ENCODE results near the gene KRTAP10-1. TPM values are rescaled to one million over a fixed set of nuclear protein-coding genes. Genes with fewer than 3 reads are reported as not detected.
A peak's percentile ranks its signal among the peaks of the same experiment; 100 is the strongest.

KRTAP10-1 gene, protein sequence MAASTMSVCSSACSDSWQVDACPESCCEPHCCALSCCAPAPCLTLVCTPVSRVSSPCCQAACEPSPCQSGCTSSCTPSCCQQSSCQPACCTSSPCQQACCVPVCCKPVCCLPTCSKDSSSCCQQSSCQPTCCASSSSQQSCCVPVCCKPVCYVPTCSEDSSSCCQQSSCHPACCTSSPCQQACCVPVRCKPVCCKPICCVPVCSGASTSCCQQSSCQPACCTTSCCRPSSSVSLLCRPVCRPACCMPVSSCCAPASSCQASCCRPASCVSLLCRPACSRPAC
- total RNA-seq (2021; fragmentation: NEBNext Ultra II Directional; extraction: Animal tissue kit (Norgen Biotek cat#: 25700)) (not detected in 2 replicates), polyA plus RNA-seq (2011; rRNA removed) (0.08 TPM in 1 of 2 replicates, not detected in the other), polyA minus RNA-seq (2011; rRNA and poly(A)+ RNA removed) (not detected in 2 replicates)
- not detected for polyA plus RNA-seq (2011; cell fraction: cytosol; rRNA removed)
- 0.09 TPM for polyA plus RNA-seq (2011; cell fraction: nucleus; rRNA removed)
- polyA plus RNA-seq (2012, experiment 1 of 2) = not detected in 4 replicates
- polyA plus RNA-seq (2012, experiment 2 of 2) = not detected
- not detected for polyA plus RNA-seq (2013, experiment 1 of 2)
- polyA plus RNA-seq (2013, experiment 2 of 2) = not detected
- polyA minus RNA-seq (2011; cell fraction: cytosol; rRNA and poly(A)+ RNA removed) = not detected
- polyA minus RNA-seq (2011; cell fraction: nucleus; rRNA and poly(A)+ RNA removed) = 0.90 TPM
- long read RNA-seq, experiment 1 = 0 reads
- long read RNA-seq, experiment 2 = 0 reads

DNA sequence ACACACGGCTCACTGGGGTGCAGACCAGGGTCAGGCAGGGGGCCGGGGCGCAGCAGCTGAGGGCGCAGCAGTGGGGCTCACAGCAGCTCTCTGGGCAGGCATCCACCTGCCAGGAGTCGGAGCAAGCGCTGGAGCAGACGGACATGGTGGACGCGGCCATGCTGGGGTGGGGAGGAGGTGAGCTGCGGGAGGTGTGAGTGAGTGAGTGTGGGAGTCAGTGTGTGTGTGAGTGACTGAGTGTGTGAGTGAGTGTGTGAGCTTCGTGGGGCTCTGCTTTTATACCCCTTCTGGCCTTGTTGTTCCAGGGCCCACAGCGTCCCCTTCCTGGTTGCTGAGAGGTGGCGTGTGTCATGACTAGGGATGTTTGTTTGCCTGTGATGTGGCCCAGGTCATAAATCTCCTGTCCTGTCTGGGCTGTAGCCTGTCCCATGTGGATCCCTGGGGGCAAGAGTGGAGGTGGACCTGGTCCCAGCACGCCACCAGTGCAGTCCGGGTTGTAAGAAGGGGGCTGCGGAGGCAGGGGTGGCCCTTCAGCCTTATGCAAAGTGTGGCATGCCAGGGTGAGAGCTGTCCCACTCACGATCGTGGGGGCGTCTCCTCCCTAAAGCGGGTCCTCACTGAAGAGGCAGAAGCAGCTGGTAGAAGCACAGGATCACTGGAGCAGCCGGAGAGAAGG, at the start of gene KRTAP10-1:
KRTAP10-1 (minus strand) TSS at position 205 of the 676 bp plus-strand sequence; CDS start at position 160, 45 bp downstream.
- 0 out of 2 replicates have a peak within 1 kb of the TSS, but pooled peaks have one; percentile 52 for H2BK5ac ChIP-seq (ENCODE audit: low read depth, low read length)
- no peak for TF ChIP-seq POLR2AphosphoS5 (IDR thresholded peaks at IDR 0.05; ENCODE audit: low read depth, low read length)
- 80% methylated on average over 21 of the region's 21 CpGs; no CpG with 5 or more reads in 1 of the 2 experiments for WGBS, 2 experiments (ENCODE audit: extremely low coverage in 1 of 2, insufficient coverage in 1 of 2, insufficient read length in 1 of 2, insufficient replicate concordance in 2 of 2, low coverage in 1 of 2, low lambda C conversion rate in 2 of 2, missing lambda C conversion rate in 1 of 2)
- H3K79me1 ChIP-seq (ENCODE audit: low read depth, low read length) = no peaks in the 10 kb centered on the region
- H2BK20ac ChIP-seq (ENCODE audit: low read length) = no peak within 1 kb of the TSS
- H3K23ac ChIP-seq (ENCODE audit: insufficient read length) = no peak within 1 kb of the TSS
- POLR2A ChIA-PET (ENCODE audit: partially characterized antibody) = interaction anchor here (0.9 to 1.2 kb wide), 2 partner anchors 10 to 12 kb away, joined by 3 read pairs; no protein-coding TSS in a partner anchor
- H3K9ac ChIP-seq (replicated peaks in 1 of 4; ENCODE audit: extremely low read depth in 1 of 4, low read depth in 3 of 4, low read length in 3 of 4) = no peak within 1 kb of the TSS
- H2AFZ ChIP-seq (ENCODE audit: low read length) = no peak within 1 kb of the TSS
- H3K36me3 ChIP-seq (ENCODE audit: control insufficient read depth in 2 of 4, insufficient read depth in 4 of 4, low read length in 3 of 4) = no peaks in the 10 kb centered on the region
- no peak within 1 kb of the TSS for H3K4me2 ChIP-seq (ENCODE audit: insufficient read depth in 1 of 2, low read depth in 2 of 2, low read length in 2 of 2)
- H3K56ac ChIP-seq (replicated peaks; ENCODE audit: insufficient read length, low read depth, low read length) = no peak within 1 kb of the TSS
- FAIRE-seq (no peak), DNase-seq (ENCODE audit: low read depth in 1 of 2, low spot score in 2 of 2) (no peak)
- H3K14ac ChIP-seq (ENCODE audit: insufficient read length) = no peak within 1 kb of the TSS
- H3K23me2 ChIP-seq (ENCODE audit: low read depth, low read length) = no peaks in the 10 kb centered on the region
- H2BK15ac ChIP-seq (ENCODE audit: low read length) = peak within 1 kb of the TSS; percentile 72; the same call in 1 of the 2 replicates
- H4K8ac ChIP-seq (ENCODE audit: extremely low read depth, insufficient read depth, low read length) = peak within 1 kb of the TSS; percentile 57
- no peaks in the 10 kb centered on the region for H4K20me1 ChIP-seq (replicated peaks in 1 of 2; ENCODE audit: control insufficient read depth in 1 of 2, insufficient read depth in 2 of 2, low read length in 2 of 2)
- peaks cover 0 to 2% (median 0%) of the 10 kb centered on the region in 4 experiments; a peak in 1 of 7 replicates for H3K4me1 ChIP-seq (replicated peaks in 1 of 4; ENCODE audit: control insufficient read depth in 3 of 4, insufficient read depth in 4 of 4, low read length in 3 of 4)
- peak within 1 kb of the TSS; percentile 60; the same call in 1 of the 2 replicates for H2BK12ac ChIP-seq (ENCODE audit: low read depth, low read length)
- peak within 1 kb of the TSS; percentile 75; the same call in 1 of the 2 replicates for H2AK5ac ChIP-seq (ENCODE audit: low read depth, low read length)
- CTCF ChIA-PET (ENCODE audit: partially characterized antibody) = interaction anchor here (0.6 to 1.7 kb wide), 4 partner anchors 9 to 151 kb away, joined by 3 to 4 read pairs (median 3); no protein-coding TSS in a partner anchor
- no peak within 1 kb of the TSS for H3K27ac ChIP-seq (ENCODE audit: low read depth, low read length)
- H3K27me3 ChIP-seq (replicated peaks in 1 of 4; ENCODE audit: control insufficient read depth in 3 of 4, extremely low read depth in 1 of 4, insufficient read depth in 3 of 4, low read length in 3 of 4) = no peaks in the 10 kb centered on the region
- no peak within 1 kb of the TSS for H3K4ac ChIP-seq (replicated peaks; ENCODE audit: insufficient read length, low read depth, low read length)
- no peaks in the 10 kb centered on the region for H3K79me2 ChIP-seq (ENCODE audit: control insufficient read depth in 1 of 2, insufficient read depth in 2 of 2, low read length in 2 of 2)
- H3K9me3 ChIP-seq (ENCODE audit: insufficient read depth in 2 of 2, low read depth in 1 of 2, low read length in 1 of 2) = peaks cover 3 to 4% of the 10 kb centered on the region in 2 experiments; a peak in 1 of 4 replicates
- no peak within 1 kb of the TSS for H3K4me3 ChIP-seq (ENCODE audit: extremely low read depth in 1 of 4, insufficient read depth in 2 of 4, low read depth in 3 of 4, low read length in 4 of 4)
- no peak within 1 kb of the TSS for H2BK120ac ChIP-seq (replicated peaks; ENCODE audit: low read depth, low read length)
- no peak within 1 kb of the TSS for H4K91ac ChIP-seq (replicated peaks; ENCODE audit: insufficient read length, low read length)
- H3K18ac ChIP-seq (ENCODE audit: extremely low read depth, low read length) = no peak within 1 kb of the TSS; the same call in 1 of the 2 replicates
- H4K5ac ChIP-seq (ENCODE audit: insufficient read length, low read depth, low read length) = no peak within 1 kb of the TSS

Measured in H1 (cell line).